GM06990 (cell line): Measurements from ENCODE around the gene KCNAB1.

Experiments used
- DNase-seq: peaks from one replicate; pipeline ENCODE4 v3.0.0-alpha.2; 2011; ENCODE audit not compliant: insufficient read length; ENCODE audit errors: extremely low read depth
- H3K27me3 ChIP-seq: replicated peaks from 2 replicates; pipeline ENCODE4 v1.6.0; 2011; ENCODE audit warnings: low read length; ENCODE audit not compliant: control insufficient read depth, insufficient read depth
- H3K36me3 ChIP-seq: 2 replicates; pipeline ENCODE4 v1.5.1; 2011; ENCODE audit warnings: low read length; ENCODE audit not compliant: control insufficient read depth, insufficient read depth
- H3K4me3 ChIP-seq: replicated peaks from 2 replicates; pipeline ENCODE4 v1.5.1; 2011; ENCODE audit warnings: low read depth, mild to moderate bottlenecking, control low read depth, low read length
- CTCF ChIP-seq: IDR thresholded peaks from 2 replicates; pipeline ENCODE4 v1.5.1; 2011; ENCODE audit warnings: low read length, control low read depth, mild to moderate bottlenecking, inconsistent platforms; ENCODE audit not compliant: insufficient read depth, poor library complexity, severe bottlenecking

The KCNAB1 gene

GRCh38 chr3:156527060-156527459 is 406.7 kb downstream of the KCNAB1 start:
- Histone ChIP-seq H3K36me3 (no peaks in the 10 kb centered on the region), H3K4me3 (no peak overlapping the region), H3K27me3 (no peaks in the 10 kb centered on the region)
- TF ChIP-seq CTCF = no peak
- no peak for DNase-seq

GRCh38 chr3:156530980-156531379 is 410.6 kb downstream of the KCNAB1 start:
- Histone ChIP-seq H3K36me3 (no peaks in the 10 kb centered on the region), H3K27me3 (no peaks in the 10 kb centered on the region), H3K4me3 (no peak overlapping the region)
- DNase-seq = no peak
- no peak for TF ChIP-seq CTCF

- DNase-seq = no peak
- no peaks in the 10 kb centered on the region for H3K27me3 ChIP-seq
- H3K36me3 ChIP-seq = no peaks in the 10 kb centered on the region
- no peak overlapping the region for H3K4me3 ChIP-seq
- no peak for TF ChIP-seq CTCF
Observed at GRCh38 chr3:156532730-156533129, 412.4 kb downstream of the KCNAB1 start.

- H3K4me3 ChIP-seq = no peak overlapping the region
- no peaks in the 10 kb centered on the region for H3K27me3 ChIP-seq
- TF ChIP-seq CTCF = no peak
- DNase-seq = no peak
- no peaks in the 10 kb centered on the region for H3K36me3 ChIP-seq
Observed at GRCh38 chr3:156533205-156533604, 412.8 kb downstream of the KCNAB1 start.

- peaks cover 2% of the 10 kb centered on the region for H3K36me3 ChIP-seq
- no peak overlapping the region for H3K4me3 ChIP-seq
- no peak for TF ChIP-seq CTCF
- no peak for DNase-seq
- H3K27me3 ChIP-seq = no peaks in the 10 kb centered on the region
Observed at GRCh38 chr3:156535162-156535627, 414.8 kb downstream of the KCNAB1 start.

- Histone ChIP-seq H3K4me3 (no peak overlapping the region), H3K36me3 (peaks cover 2% of the 10 kb centered on the region), H3K27me3 (no peaks in the 10 kb centered on the region)
- no peak for DNase-seq
- no peak for TF ChIP-seq CTCF
Observed at GRCh38 chr3:156535798-156536197, 415.4 kb downstream of the KCNAB1 start.
